RWPE2 (cell line): ENCODE results near the gene TEPSIN.

Experiments used
- ATAC-seq: fragments of 200-7000 bp; cut with Tn5 transposase; 3 replicates; pipeline ENCODE4 v1.9.1; 2021; ENCODE audit warnings: low read depth
- DNase-seq: peaks from one replicate; pipeline ENCODE4 v3.0.0-alpha.2; 2020; ENCODE audit warnings: low spot score
- H3K27ac ChIP-seq: fragments of 450-650 bp; 2 replicates; pipeline ENCODE4 v1.5.1; 2017; ENCODE audit warnings: mild to moderate bottlenecking; ENCODE audit not compliant: poor library complexity, severe bottlenecking
- H3K27me3 ChIP-seq: fragments of 250-450 bp; sonication (Bioruptor Pico); 2 replicates; pipeline ENCODE4 v1.5.1; 2021; ENCODE audit warnings: mild to moderate bottlenecking, moderate library complexity; ENCODE audit not compliant: insufficient read depth, poor library complexity, severe bottlenecking
- H3K36me3 ChIP-seq: fragments of 250-450 bp; sonication (Bioruptor Pico); 2 replicates; pipeline ENCODE4 v1.5.1; 2020; ENCODE audit warnings: low read depth, mild to moderate bottlenecking, moderate library complexity
- H3K4me1 ChIP-seq: fragments of 250-450 bp; sonication (Bioruptor Pico); 2 replicates; pipeline ENCODE4 v1.5.1; 2021; ENCODE audit warnings: mild to moderate bottlenecking, moderate library complexity; ENCODE audit not compliant: insufficient read depth, poor library complexity, severe bottlenecking
- H3K4me3 ChIP-seq: fragments of 250-450 bp; sonication (Bioruptor Pico); 2 replicates; pipeline ENCODE4 v1.5.1; 2021; ENCODE audit warnings: mild to moderate bottlenecking, moderate library complexity; ENCODE audit not compliant: severe bottlenecking
- H3K9me3 ChIP-seq: fragments of 250-450 bp; sonication (Bioruptor Pico); 2 replicates; pipeline ENCODE4 v1.5.1; 2021; ENCODE audit warnings: mild to moderate bottlenecking, moderate library complexity; ENCODE audit not compliant: severe bottlenecking
- CTCF ChIP-seq: fragments of 450-650 bp; IDR thresholded peaks from one replicate; pipeline ENCODE4 v1.5.1; 2017; ENCODE audit warnings: mild to moderate bottlenecking, moderate library complexity; ENCODE audit not compliant: poor library complexity, severe bottlenecking

The TEPSIN gene

GRCh38 chr17:81202318-81202717, 36.5 kb downstream of the TEPSIN start:
- ATAC-seq: no peak
- Histone ChIP-seq H3K27me3 (no peaks in the 10 kb centered on the region), H3K36me3 (peaks cover 13% of the 10 kb centered on the region)

GRCh38 chr17:81200695-81201580, 37.9 kb downstream of the TEPSIN start:
- TF ChIP-seq CTCF: peak; percentile 37
- no peaks in the 10 kb centered on the region for H3K27me3 ChIP-seq
- H3K4me3 ChIP-seq: no peak overlapping the region
- ATAC-seq (peak; percentile 78), DNase-seq (no peak)
- peaks cover 13% of the 10 kb centered on the region for H3K36me3 ChIP-seq
- H3K9me3 ChIP-seq: no peaks in the 10 kb centered on the region
- no peak overlapping the region for H3K27ac ChIP-seq
- no peaks in the 10 kb centered on the region for H3K4me1 ChIP-seq

More at GRCh38 chr17:81202318-81202717, 36.5 kb downstream of the TEPSIN start:
- H3K27ac ChIP-seq: no peak overlapping the region
- no peaks in the 10 kb centered on the region for H3K9me3 ChIP-seq
- no peak for TF ChIP-seq CTCF
- no peak for DNase-seq
- H3K4me3 ChIP-seq: no peak overlapping the region
- no peaks in the 10 kb centered on the region for H3K4me1 ChIP-seq

DNA sequence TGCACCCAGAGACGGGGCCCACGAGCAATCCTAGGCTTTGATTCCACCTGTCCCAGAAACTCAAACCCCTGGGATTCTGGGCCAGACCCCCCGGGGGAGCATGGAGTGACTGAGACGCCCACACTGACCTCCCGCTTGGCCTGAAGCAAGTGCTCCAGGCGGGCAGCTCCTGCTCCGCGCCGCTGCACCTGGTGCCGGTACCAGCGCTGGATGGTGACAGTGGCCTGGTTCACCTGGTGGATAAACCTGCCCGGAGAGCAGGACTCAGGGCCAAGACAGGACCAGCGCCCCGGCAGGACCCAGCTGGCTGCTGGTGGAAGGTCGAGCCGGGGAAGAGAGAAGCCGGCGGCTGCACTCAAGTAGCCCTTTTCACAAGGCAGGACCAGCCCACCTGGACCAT, 38.7 kb downstream of the TEPSIN start:
- no peaks in the 10 kb centered on the region for H3K9me3 ChIP-seq
- TF ChIP-seq CTCF: no peak
- no peak overlapping the region for H3K27ac ChIP-seq
- H3K36me3 ChIP-seq: peaks cover 13% of the 10 kb centered on the region
- H3K27me3 ChIP-seq: no peaks in the 10 kb centered on the region
- H3K4me3 ChIP-seq: no peak overlapping the region
- ATAC-seq: no peak
- no peaks in the 10 kb centered on the region for H3K4me1 ChIP-seq
- no peak for DNase-seq

DNA sequence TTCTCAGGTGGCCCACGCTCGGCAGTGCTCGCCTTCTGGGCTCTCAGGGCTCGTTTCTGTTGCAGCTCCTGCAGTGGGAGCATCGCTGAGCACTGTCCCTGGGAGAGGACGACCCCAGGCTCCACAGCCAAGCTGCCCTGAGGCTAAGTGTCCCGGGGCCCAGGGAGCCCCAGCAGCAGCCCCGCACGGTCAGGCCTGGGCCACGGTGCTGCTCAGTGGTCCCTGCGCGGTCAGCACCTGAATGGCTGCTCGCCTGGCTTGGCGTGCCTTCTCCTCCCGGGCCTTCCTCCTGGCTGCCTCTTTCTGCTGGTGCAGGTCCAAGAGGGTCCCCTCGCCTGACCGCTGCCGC, 39.4 kb downstream of the TEPSIN start:
- ATAC-seq (no peak), DNase-seq (no peak)
- H3K4me3 ChIP-seq: no peak overlapping the region
- no peaks in the 10 kb centered on the region for H3K27me3 ChIP-seq
- H3K4me1 ChIP-seq: no peaks in the 10 kb centered on the region
- H3K36me3 ChIP-seq: peaks cover 10% of the 10 kb centered on the region
- H3K9me3 ChIP-seq: no peaks in the 10 kb centered on the region
- no peak overlapping the region for H3K27ac ChIP-seq
- no peak for TF ChIP-seq CTCF

DNA sequence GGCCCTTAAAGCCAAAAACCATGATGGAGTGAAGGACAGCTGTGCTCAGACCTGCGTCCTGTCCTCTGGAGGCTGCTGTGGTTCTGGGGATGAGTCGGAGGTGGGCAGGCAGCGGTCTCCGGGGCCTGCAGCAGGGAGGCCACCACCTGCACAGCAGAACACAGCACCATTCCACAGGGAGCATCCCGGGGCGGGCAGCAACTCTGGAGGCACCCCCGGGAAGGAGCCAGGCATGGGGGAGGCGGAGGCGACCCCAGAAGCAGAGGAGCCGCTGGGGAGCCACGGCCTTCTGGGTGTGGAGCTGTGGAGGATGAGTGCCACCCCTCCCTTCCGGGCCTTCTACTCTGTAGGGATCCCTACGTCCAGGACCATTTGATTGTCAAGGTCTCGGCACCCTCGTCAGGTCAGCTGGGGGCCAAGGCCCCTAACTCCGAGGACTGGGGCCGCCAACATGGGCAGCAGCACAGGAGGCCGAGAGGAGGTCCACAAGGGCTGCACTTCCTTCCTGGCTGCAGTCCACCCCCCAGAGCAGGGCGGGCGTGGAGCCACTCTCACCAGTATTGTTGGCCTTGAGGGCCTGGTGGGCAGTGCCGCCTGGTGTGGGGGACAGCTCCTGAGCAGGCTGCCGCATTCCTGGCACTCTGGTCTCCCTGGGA, 39.9 kb downstream of the TEPSIN start:
- peaks cover 10% of the 10 kb centered on the region for H3K36me3 ChIP-seq
- TF ChIP-seq CTCF: no peak
- no peak for ATAC-seq
- no peak overlapping the region for H3K4me3 ChIP-seq
- no peaks in the 10 kb centered on the region for H3K27me3 ChIP-seq
- H3K27ac ChIP-seq: no peak overlapping the region
- H3K9me3 ChIP-seq: no peaks in the 10 kb centered on the region
- no peak for DNase-seq
- no peaks in the 10 kb centered on the region for H3K4me1 ChIP-seq
